Effector memory CD8-positive, alpha-beta T cell (primary cell): ENCODE measurements around the gene LHFPL6.

Source experiments
- ATAC-seq: fragments of 150-1000 bp; cut with Tn5 transposase; replicated peaks from 2 replicates; pipeline ENCODE4 v1.10.0; 2021; ENCODE audit warnings: mild to moderate bottlenecking, moderate library complexity
- DNase-seq, 3 experiments: peaks; one replicate each; pipeline ENCODE4 v3.0.0; 2021
- H3K27ac Mint-ChIP-seq, 2 donors: one replicate each; pipeline ENCODE4 v1.8.0; 2022; ENCODE audit warnings: mild to moderate bottlenecking in 2 of 2, mixed read lengths in 2 of 2, moderate library complexity in 2 of 2
- H3K27me3 Mint-ChIP-seq, 2 donors: one replicate each; pipeline ENCODE4 v1.8.0; 2022; ENCODE audit warnings: mixed read lengths in 2 of 2
- H3K36me3 Mint-ChIP-seq: one replicate; pipeline ENCODE4 v1.8.0; 2022; ENCODE audit warnings: mild to moderate bottlenecking, moderate library complexity, mixed read lengths; ENCODE audit not compliant: insufficient read depth
- H3K4me1 Mint-ChIP-seq, 2 donors: one replicate each; pipeline ENCODE4 v1.8.0; 2022; ENCODE audit warnings: low read depth in 2 of 2, mixed read lengths in 2 of 2
- H3K4me3 Mint-ChIP-seq, 2 donors: one replicate each; pipeline ENCODE4 v1.8.0; 2022; ENCODE audit warnings: mild to moderate bottlenecking in 2 of 2, mixed read lengths in 2 of 2, moderate library complexity in 2 of 2
- H3K9me3 Mint-ChIP-seq, 2 donors: one replicate each; pipeline ENCODE4 v1.8.0; 2022; ENCODE audit warnings: mixed read lengths in 2 of 2

The LHFPL6 gene

DNA sequence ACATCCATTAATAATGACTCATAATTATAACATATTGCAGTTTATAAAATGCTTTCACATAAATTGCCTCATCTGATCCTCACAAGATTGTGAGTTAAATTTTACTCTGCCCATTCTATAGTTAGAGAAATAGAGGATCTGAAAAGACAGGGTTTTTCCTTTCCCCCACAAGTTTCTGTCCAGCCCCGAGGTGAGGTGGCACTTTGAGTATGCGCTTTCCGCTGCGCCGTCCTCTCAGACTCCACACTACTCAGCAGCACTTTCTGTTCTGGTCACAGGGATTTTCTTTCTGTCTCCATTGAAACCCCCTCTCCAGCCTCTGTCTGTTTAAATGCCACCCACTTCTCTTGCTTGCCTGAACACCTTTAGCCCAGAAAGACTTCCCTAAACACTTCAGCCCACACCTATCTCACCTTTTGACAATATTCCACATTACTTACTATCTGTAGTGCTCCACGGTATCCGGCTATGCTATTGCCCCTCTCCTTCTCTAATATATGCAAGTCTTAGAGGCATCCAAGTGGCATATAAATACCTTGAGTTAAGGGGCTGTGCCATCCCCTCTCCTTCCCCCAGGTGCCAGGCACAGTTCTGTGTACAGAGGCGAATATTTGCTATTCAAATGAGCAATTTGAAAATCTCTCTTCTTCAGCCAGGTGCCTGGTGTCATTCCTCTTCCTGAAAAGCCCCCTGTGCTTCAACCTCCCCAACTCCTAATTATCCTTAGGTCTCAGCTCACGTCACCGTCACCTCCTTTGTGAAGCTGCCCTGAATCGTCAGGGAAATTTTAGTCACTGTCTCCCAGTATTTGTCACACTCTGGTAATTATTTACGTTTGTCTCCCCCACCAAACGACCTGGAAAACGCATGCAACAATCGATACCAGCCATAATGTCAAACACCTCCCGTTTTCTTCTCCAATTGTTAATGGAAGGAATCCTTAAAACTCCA is 296.1 kb downstream of the LHFPL6 start:
- H3K4me3 Mint-ChIP-seq: no peak overlapping the region
- peaks cover 0 to 13% of the 10 kb centered on the region in 2 donors for H3K27me3 Mint-ChIP-seq
- ATAC-seq (no peak), DNase-seq (no peak)
- H3K4me1 Mint-ChIP-seq: no peaks in the 10 kb centered on the region
- H3K27ac Mint-ChIP-seq: no peak overlapping the region
- H3K36me3 Mint-ChIP-seq: no peaks in the 10 kb centered on the region
- H3K9me3 Mint-ChIP-seq: peaks cover 0 to 3% of the 10 kb centered on the region in 2 donors

DNA sequence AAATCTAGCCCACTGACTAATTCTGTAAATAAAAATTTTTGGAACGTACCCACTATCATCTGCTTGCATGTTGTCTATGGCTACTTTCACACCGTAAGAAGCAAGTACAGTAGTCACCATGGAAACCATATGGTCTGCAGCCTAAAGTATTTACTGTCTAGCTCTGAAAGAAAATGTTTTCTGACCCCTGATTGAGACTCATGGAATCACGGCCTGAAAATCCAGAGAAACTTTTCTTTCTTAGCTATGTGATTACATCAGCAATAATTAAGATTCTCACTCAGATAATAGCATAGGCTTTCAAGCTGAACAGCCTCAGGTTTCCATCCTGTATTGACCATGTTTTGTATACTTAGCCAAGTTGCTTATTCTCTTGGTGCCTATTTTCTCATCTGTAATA is 300.2 kb downstream of the LHFPL6 start:
- no peak for DNase-seq

GRCh38 chr13:39298951-39299350 is 304.0 kb downstream of the LHFPL6 start:
- Mint-ChIP-seq H3K4me1 (no peaks in the 10 kb centered on the region), H3K4me3 (no peak overlapping the region), H3K9me3 (peaks cover 6% of the 10 kb centered on the region in 2 donors), H3K27me3 (no peaks in the 10 kb centered on the region), H3K27ac (no peak overlapping the region), H3K36me3 (no peaks in the 10 kb centered on the region)
- ATAC-seq (no peak), DNase-seq (no peak)

More for the DNA sequence above, 300.2 kb downstream of the LHFPL6 start:
- H3K4me3 Mint-ChIP-seq: no peak overlapping the region
- peaks cover 0 to 13% of the 10 kb centered on the region in 2 donors for H3K27me3 Mint-ChIP-seq
- H3K4me1 Mint-ChIP-seq: no peaks in the 10 kb centered on the region
- ATAC-seq: no peak
- no peak overlapping the region for H3K27ac Mint-ChIP-seq
- H3K9me3 Mint-ChIP-seq: peaks cover 0 to 3% of the 10 kb centered on the region in 2 donors
- H3K36me3 Mint-ChIP-seq: no peaks in the 10 kb centered on the region

DNA sequence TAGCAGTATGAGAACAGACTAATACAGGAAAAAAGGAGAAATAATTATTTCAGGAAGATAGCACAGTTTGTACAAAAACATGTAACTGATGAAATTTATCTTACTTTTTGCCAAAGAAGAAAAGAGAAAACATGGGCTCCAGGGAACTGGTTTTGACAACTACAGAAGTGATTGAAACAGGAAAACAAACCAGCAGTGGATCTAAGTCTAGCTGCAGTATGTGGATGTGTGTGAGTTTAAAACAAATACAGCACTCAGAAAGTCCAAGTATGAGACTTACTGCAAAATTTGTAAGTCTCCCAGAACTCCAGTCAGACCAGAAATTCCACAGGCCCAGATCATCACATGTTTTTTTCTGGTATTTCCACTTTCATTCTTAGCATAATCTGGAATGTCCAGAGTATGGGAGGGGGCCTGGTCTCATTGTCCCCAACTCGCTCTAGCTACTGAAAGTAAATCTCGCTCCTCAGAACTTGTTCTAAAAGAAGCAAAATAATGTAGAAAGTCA is 305.3 kb downstream of the LHFPL6 start:
- peaks cover 3 to 6% of the 10 kb centered on the region in 2 donors for H3K9me3 Mint-ChIP-seq
- DNase-seq: no peak
- no peaks in the 10 kb centered on the region for H3K27me3 Mint-ChIP-seq
- no peaks in the 10 kb centered on the region for H3K4me1 Mint-ChIP-seq
- ATAC-seq: no peak
- no peak overlapping the region for H3K4me3 Mint-ChIP-seq
- no peaks in the 10 kb centered on the region for H3K36me3 Mint-ChIP-seq
- no peak overlapping the region for H3K27ac Mint-ChIP-seq

DNA sequence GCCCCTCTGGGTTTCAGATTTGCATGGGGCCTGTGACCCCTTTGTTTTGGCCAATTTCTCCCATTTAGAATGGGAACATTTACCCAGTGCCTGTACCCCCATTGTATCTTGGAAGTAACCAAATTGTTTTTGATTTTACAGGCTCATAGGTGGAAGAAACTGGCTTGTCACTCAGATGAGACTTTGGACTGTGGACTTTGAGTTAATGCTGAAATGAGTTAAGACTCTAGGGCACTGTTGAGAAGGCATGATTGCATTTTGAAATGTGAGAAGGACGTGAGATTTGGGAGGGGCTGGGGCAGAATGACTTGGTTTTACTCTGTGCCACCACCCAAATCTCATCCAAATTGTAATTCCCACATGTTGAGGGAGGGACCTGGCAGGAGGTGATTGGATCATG is 306.0 kb downstream of the LHFPL6 start:
- H3K36me3 Mint-ChIP-seq: no peaks in the 10 kb centered on the region
- no peaks in the 10 kb centered on the region for H3K4me1 Mint-ChIP-seq
- no peaks in the 10 kb centered on the region for H3K27me3 Mint-ChIP-seq
- H3K27ac Mint-ChIP-seq: no peak overlapping the region
- no peak overlapping the region for H3K4me3 Mint-ChIP-seq
- no peak for ATAC-seq
- peaks cover 3 to 6% of the 10 kb centered on the region in 2 donors for H3K9me3 Mint-ChIP-seq
- DNase-seq: no peak

- no peak overlapping the region for H3K4me3 Mint-ChIP-seq
- H3K27ac Mint-ChIP-seq: no peak overlapping the region
- peaks cover 3 to 7% of the 10 kb centered on the region in 2 donors for H3K9me3 Mint-ChIP-seq
- no peaks in the 10 kb centered on the region for H3K36me3 Mint-ChIP-seq
- no peak for ATAC-seq
- H3K27me3 Mint-ChIP-seq: no peaks in the 10 kb centered on the region
- DNase-seq: no peak
- H3K4me1 Mint-ChIP-seq: no peaks in the 10 kb centered on the region
Observed at GRCh38 chr13:39296193-39296592, 306.8 kb downstream of the LHFPL6 start.
